PFSK-1 (cell line): Measurements from ENCODE around the gene HOXA13.

Source experiments
- POLR2AphosphoS5 ChIP-seq: IDR thresholded peaks from 2 replicates; pipeline ENCODE4 v1.6.1; 2012; ENCODE audit warnings: low read depth, mild to moderate bottlenecking, control low read depth, low read length, moderate library complexity
- REST ChIP-seq, 2 experiments: IDR thresholded peaks; 2 replicates each; pipeline versions ENCODE4 v1.6.1 to v1.8.0; 2011 to 2012; ENCODE audit warnings: low read depth in 2 of 2, low read length in 2 of 2, control low read depth in 1 of 2, inconsistent platforms in 1 of 2, mild to moderate bottlenecking in 1 of 2, moderate library complexity in 1 of 2; ENCODE audit not compliant: insufficient read depth in 1 of 2

GRCh38 chr7:27245798-27246691 lies 46.2 kb upstream of the HOXA13 start:
- TF ChIP-seq POLR2AphosphoS5: no peak
- TF ChIP-seq REST (IDR thresholded peaks at IDR 0.05; ENCODE audit: insufficient read depth in 1 of 2, low read depth in 2 of 2, low read length in 2 of 2): no peak
